ENCODE results near the gene MRPL16.

Gene MRPL16

DNA sequence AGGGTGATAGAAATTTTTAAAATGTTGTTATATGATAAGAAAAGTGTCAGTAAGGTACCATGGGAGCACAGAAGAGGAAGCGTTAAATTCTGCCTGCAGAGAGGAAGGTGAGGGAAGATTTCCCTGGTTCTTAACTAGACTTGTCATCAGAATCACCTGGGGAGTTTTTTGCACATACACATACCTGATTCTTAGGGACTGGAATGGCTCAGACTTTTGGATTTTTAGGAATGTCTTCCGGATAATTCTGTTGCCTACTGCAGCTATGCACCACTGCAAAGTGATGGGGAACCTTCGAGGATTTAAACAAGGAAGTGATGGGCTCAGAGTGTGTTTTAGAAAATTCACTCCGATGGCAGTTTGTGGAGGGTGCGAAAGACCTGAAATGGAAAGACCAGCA is 33.5 kb downstream of the MRPL16 start:
- Histone ChIP-seq H3K4me3 (no peak overlapping the region), H3K27ac (no peak overlapping the region)

DNA sequence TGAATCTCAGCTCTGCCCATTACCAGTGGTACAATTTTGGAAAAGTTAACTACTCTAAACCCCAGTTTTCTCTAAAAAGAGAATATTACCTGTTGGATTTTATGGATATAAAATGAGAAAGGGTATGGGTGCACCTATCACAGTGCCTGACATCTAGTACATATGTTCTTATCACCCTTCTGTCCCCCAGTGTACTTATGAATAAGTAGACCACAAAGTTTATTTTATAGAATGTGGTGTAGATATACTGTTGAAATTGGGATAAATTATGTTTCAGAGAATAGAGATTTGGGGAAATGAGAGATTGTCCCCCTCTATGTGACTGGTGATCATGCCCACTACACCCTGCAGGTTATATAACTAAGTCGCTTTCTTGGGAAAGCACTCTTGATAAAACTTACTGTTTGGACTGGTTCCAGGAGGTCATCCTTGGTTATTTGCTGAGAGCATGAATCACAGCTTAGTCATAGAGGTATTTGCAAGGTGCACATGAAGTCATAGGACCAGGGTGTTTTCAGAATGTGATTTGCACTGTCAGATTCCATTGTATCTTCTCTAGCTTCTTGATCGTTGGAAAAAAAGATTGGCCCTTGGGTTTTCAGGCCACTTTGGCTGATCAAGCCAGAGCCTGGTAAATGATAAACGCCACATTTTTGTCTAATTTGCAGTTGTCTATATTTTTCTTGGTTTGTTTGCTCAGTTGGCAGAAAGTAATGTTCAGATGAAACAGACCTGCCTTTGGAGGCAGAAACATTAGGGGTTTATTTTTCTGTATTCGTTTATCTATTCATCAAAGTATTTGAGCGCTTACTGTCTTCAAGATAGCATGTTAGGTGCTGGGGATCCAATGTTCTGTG is 34.1 kb downstream of the MRPL16 start:
- H3K27ac ChIP-seq: no peak overlapping the region
- H3K4me3 ChIP-seq: no peak overlapping the region

DNA sequence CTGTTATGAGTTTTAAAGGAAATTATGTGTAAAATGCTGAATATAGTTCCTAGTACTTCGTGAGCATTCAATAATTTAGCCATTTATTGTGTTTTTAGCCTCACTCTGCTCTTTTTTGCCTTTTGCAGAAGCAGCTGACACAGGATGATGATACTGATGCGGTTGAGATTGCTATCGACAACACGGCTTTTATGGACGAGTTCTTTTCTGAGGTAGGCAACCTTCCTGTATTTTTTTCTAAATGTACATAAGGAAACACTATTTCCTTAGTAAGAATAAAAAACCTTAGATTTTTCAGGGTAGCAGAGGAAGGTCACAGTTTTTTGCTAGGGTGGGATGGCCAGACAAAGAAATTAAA is 37.5 kb downstream of the MRPL16 start:
- peak overlapping the region in 13 of 21 experiments; percentile 29 to 85 (median 68) for H3K27ac ChIP-seq
- no peak overlapping the region for H3K4me3 ChIP-seq

DNA sequence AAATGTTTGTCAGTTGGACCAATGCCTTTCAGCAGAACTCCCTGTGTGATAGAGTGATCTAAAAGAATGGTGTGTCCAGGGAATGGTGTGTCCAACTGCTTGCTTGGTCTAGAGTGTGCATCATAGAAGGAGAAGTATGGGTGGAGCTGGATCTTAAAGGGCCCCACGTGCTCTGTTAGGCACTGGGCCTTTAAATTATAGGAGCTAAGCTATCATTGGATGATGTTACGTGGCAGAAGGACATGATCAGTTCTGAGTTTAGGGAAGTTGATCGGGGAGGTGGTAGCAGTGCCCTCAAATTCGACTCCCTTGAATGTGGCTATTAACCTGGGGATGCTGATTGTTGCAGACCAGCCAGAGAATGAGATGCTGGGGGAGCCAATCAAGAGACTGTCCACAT is 39.0 kb downstream of the MRPL16 start:
- H3K4me3 ChIP-seq: no peak overlapping the region

DNA sequence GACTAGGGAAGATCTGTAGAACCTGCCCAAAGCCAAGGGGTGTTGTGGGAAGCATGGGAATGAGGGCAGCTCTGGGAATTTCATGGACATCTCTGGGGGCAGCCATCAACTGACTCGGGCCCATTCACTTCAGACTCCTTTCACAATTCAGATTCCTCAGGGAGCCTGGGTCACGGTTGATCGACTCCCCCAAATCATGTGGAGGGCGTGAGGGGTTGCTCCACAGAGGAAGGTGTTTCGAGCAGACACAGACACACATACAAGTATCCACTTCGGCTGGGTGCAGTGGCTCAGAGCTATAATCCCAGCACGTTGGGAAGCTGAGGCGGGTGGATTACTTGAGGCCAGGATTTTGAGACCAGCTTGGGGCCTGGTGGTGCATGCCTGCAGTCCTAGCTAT is 39.7 kb downstream of the MRPL16 start:
- no peak overlapping the region for H3K4me3 ChIP-seq
- H3K27ac ChIP-seq: peak overlapping the region in 1 of 21 experiments; percentile 33

More for the DNA sequence above, 39.0 kb downstream of the MRPL16 start:
- H3K27ac ChIP-seq: peak overlapping the region in 16 of 21 experiments; percentile 7 to 85 (median 66)

DNA sequence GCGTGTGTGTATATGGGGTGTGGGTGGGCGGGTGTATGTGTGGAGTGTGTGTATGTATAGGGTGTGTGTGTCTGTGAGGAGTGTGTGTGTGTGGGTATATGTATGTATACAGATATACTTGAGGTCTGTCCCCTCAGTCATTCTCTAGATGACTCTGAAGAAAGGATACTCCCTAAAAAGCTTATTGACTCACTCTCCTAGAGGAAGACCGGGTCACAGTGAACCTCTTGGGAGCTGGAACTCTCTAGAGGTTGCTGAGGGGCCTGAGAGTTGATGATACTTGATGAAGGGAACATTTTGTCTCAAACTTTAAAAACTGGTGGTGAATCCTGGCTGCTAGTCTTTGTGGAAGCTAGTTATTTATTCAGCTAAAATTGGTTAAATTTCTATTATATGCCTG is 40.3 kb downstream of the MRPL16 start:
- Histone ChIP-seq H3K27ac (peak overlapping the region in 2 of 21 experiments; percentile 19 to 33), H3K4me3 (no peak overlapping the region)

DNA sequence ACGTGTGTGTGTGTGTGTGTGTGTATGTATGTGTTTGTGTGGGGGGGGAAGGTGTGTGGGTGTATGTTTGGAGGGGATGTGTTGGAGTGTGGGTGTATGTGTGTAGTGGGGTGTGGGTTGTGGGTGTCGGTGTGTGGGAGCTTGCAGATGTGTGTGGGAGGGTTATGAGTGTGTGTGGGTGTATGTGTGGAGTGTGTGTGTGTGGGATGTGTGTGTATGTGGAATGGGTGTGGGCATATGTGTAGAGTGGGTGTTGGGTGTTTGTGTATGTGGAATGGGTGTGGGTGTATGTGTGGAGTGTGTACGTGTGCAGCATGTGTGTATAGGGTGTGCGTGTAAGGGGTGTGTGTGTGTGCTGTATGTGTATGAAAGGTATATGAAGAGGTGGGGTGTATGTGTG is 40.8 kb downstream of the MRPL16 start:
- H3K4me3 ChIP-seq: no peak overlapping the region
- peak overlapping the region in 1 of 21 experiments; percentile 19 for H3K27ac ChIP-seq

DNA sequence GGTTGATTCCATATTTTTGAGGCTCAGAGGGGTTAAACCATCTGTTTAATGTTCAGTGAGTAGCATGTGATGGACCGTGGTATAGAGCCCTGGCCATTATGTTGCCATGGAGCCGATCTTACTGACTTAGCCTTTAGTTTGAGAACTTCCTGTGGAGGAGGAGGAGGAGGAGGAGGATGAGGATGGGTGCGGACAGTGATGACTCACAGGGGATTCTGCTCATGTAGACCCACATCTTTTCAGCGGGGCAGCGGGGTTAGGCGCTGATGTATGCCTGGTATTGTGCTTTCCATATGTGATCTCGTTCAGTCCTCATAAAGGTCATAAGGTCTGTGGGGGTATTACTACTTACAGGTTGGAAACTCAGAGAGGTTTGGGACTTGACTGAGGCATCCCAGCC is 41.5 kb downstream of the MRPL16 start:
- H3K27ac ChIP-seq: no peak overlapping the region
- H3K4me3 ChIP-seq: no peak overlapping the region

DNA sequence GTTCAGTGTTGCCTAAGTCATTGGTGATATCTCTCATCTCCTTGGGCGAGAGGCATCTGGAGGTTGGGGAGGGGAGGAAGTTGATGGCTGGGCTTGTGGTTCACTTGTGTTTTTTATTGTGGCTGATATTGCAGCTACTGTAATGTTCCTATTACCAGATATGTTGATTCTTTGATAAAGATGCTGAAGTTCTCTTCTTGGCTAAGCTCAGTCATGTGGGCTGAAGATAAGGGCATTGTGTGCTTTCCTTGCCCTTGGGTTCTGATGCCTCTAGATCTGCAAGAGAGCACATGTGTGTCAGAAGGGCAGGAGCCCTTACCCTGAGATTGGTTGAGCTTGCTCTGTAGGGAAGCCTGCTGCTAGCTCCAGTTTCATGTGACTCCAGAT is 43.4 kb downstream of the MRPL16 start:
- no peak overlapping the region for H3K4me3 ChIP-seq
- H3K27ac ChIP-seq: no peak overlapping the region

DNA sequence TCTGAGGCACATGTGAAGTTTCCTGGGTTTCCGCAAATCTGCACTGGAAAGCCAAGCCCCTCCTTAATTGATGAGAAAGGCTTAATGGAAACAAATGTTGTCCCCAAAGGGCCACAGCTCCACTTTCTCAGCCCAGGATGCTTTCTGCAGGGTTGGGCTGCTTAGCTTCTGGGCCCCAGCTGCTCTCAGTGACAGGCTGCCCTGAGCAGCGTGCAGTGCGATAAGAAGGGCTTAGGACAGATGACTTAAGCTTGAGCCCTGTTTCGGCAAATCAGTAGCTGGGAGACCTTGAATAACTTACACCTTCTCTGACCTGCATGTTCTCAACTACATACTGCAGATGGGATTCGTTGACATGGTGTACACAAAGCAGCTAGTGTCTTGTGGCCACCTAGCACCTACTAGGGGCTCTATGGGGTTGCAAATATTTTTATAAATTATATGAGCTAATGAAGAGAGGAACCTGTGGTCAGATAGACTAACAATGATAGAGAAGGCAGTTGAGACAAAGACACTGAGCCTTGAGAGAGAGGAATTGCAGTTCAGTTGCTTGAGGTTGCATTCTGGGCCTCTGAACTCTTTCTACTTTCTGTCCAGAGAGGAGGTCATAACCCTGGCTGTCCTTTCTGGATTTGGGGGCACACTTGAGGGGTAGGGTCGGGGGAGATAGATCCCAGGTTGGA is 43.9 kb downstream of the MRPL16 start:
- no peak overlapping the region for H3K27ac ChIP-seq
- H3K4me3 ChIP-seq: no peak overlapping the region

DNA sequence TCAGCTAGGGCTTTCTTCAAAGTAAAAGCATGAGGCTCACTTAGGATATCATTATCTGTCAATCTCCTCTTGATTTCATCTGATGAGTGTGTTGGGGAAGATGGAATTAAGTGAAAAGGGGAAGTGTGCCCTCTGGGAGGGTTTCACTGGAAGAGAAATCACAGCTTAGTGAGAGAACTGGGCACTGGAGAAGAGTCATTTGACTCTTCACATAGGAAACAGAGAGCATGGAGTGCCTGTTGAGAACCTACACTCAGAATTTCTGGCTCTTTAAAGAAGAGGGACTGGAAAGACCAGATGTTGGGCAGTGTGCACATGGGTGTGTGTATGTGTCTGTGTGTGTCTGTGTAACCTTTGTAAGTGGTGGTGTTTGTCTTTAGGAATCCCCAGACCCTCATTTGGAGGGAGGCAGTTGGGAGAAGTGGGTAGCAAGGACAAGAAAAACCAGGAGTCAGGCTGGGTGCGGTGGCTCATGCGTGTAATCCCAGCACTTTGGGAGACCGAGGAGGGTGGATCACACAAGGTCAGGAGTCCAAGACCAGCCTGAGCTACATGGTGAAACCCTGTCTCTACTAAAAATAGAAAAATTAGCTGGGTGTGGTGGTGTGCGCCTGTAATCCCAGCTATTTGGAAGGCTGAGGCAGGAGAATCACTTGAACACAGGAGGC is 45.4 kb downstream of the MRPL16 start:
- H3K4me3 ChIP-seq: no peak overlapping the region
- H3K27ac ChIP-seq: peak overlapping the region in 4 of 21 experiments; percentile 12 to 41 (median 21)

DNA sequence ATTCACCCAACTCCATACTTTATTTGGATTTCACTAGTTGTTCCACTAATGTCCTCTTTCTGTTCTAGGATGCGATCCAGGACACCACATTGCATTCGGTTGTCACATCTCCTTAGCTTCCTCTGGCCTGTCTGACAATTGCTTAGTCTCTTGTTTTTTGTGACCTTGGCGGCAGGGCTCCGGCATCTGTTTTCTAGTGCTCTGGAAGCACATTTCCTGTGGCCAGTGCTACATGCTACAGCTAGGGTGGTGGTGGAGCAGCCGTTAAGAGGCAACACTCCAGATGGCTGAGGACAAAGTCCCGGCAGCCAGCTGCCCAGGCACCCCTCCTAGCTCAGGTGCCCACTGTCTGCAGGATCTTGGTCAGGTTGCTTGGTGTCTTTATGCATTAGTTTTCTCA is 48.6 kb downstream of the MRPL16 start:
- Histone ChIP-seq H3K27ac (no peak overlapping the region), H3K4me3 (no peak overlapping the region)

DNA sequence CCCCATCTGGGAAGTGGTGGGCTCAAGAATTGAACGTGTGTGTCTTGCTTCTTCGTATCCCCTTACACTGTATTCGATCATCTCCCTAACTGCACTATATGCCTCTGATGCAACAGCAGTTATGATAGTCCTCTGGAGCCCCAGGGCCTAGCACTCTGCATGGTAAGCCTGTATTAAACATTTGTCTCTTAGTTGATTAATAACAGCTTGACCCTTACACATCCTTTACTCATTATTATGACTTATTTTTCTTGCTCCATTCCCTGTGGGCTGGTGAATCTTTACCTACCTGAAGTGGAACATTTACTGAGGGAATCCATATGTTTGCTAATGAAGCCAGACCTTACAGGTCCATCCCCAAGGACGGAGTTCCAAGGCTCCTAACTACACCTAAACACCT is 49.8 kb downstream of the MRPL16 start:
- no peak overlapping the region for H3K4me3 ChIP-seq
- H3K27ac ChIP-seq: no peak overlapping the region

DNA sequence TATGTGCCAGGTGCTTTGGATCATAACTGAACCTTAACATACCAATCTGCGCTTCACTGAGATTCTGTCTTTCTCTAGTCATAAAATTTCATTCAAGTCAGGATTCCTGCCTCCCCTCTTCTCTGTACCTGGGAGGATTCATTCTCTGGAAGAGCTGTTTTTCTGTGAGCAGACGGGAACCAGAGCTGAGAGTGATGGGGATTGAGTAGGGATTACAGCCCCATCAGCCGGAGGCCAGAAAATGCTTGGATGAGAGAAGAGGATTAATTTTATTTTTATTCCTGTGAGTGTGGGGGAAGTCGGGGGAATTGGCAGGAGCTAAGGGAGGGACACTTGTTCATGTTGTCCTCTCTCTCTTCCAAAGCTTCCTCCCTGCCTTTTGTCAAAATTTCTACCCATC is 50.7 kb downstream of the MRPL16 start:
- Histone ChIP-seq H3K4me3 (no peak overlapping the region), H3K27ac (no peak overlapping the region)

DNA sequence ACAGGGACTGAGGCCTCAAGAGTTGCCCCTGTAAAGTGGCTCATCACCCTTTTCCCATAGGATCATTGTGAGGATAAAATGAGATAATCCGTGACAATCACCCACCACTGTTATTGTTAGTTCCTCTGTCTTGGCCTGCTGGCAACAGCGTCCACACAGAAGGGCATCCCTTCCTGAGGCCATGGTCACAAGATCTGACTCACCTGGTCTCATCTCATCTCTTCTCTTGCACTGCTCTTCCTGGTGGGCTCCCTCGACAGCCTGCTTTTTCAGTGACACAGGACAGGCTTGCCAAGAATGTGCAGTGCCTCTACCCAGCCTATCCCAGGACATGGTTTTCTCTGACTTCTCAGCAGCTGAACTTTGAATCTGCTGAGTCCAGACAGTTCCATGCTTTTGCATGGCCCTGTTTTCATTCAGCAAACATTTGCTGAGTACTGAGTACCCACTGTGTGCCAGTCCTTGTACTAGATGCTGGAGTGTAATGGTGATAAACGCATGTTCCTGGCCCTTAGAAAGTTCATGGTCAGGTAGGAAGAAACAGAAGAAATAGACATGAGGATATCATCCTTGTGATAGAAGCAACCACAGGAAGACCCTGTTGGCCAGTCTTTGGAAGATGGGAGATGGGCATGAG is 52.1 kb downstream of the MRPL16 start:
- H3K27ac ChIP-seq: no peak overlapping the region

DNA sequence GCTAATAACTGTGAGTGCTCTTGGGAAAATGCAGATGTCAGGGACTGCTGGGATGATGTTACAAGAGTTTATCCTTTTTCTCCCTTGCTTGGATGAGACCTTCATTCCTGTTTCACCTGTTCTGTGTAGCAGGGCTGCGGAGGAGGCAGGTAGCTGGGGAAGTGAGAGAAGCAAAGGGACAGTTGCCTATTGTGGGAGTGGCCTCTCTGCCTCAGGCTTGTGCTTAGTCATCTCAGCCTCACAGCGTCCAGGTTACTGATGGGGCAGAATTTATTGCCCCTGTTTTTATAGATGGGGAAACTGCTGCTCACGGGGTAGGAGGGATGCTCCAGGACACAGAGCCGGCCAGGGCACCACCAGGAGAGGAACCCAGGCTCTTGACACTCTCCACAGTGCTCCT is 53.7 kb downstream of the MRPL16 start:
- peak overlapping the region in 3 of 7 experiments; percentile 75 to 96 (median 89) for H3K4me3 ChIP-seq
- H3K27ac ChIP-seq: peak overlapping the region in 17 of 21 experiments; percentile 83 to 97 (median 92)

More for the DNA sequence above, 52.1 kb downstream of the MRPL16 start:
- no peak overlapping the region for H3K4me3 ChIP-seq

DNA sequence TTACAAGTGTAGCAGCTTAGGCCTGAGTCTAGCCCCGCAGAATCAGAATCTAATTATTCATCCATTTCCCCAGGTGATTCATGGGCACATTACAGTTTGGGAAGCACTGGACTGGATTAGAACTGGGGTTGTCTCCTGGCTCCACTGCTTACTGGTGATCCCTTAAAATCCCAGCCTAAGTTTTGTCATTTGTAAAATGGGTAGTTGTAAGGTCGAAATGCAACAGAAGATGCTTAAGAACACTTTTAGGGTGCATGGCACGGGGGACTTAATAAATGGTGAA is 54.1 kb downstream of the MRPL16 start:
- Histone ChIP-seq H3K27ac (peak overlapping the region in 19 of 21 experiments; percentile 81 to 97 (median 92)), H3K4me3 (peak overlapping the region in 4 of 7 experiments; percentile 75 to 96 (median 92))

Data from skin epidermis (tissue), 12 donors.